Testis (tissue), 5 donors: ENCODE measurements around the gene PTPN12. TPM values are rescaled to one million over a fixed set of nuclear protein-coding genes. Genes with fewer than 3 reads are reported as not detected.

Source experiments
- DNase-seq: peaks from one replicate; pipeline ENCODE4 v3.0.0-alpha.2; 2019
- H3K27ac ChIP-seq, 2 donors: fragments of 200-600 bp; sonication (generic); one replicate each; pipeline ENCODE4 v1.5.1; 2019
- H3K27me3 ChIP-seq: fragments of 200-600 bp; sonication (generic); one replicate; pipeline ENCODE4 v1.5.1; 2019
- H3K36me3 ChIP-seq: fragments of 200-600 bp; sonication (generic); one replicate; pipeline ENCODE4 v1.5.1; 2017; ENCODE audit warnings: low read depth; ENCODE audit errors: missing control alignments
- H3K4me1 ChIP-seq: fragments of 200-600 bp; sonication (generic); one replicate; pipeline ENCODE4 v1.5.1; 2019
- H3K4me3 ChIP-seq, 2 donors: fragments of 200-600 bp; sonication (generic); one replicate each; pipeline ENCODE4 v1.5.1; 2017 to 2019
- H3K9me3 ChIP-seq: fragments of 200-600 bp; sonication (generic); one replicate; pipeline ENCODE4 v1.5.1; 2017
- POLR2A ChIP-seq: fragments of 450-650 bp; IDR thresholded peaks from one replicate; pipeline ENCODE4 v1.6.1; 2017; ENCODE audit warnings: antibody characterized with exemption, mild to moderate bottlenecking, moderate library complexity
- WGBS, 2 donors: methylation state at CpG; one replicate each; pipeline ENCODE4 v1.1.5; 2018; 5-methylcytosine and 5-hydroxymethylcytosine counted together
- intact Hi-C: fragments of 100-400 bp; cut with DNase I; formaldehyde crosslinking; loops from one replicate; pipeline ENCODE4 v1.15.1; 2023; ENCODE audit warnings: low total_unique reads
- long read RNA-seq, 2 donors: transcript quantifications; one replicate each; lab custom pipeline, GENCODE V29; 2026
- polyA plus RNA-seq: library from polyadenylated mRNA; stranded (reverse); fragments of 350-450 nt; fragmentation: Illumina TruSeq; extraction: RNeasy Lipid Tissue Mini Kit (QIAGEN cat#74804); gene quantifications from one replicate; pipeline ENCODE4 v1.2.3, GENCODE V29; 2014; ENCODE audit warnings: low read depth, low replicate concordance; ENCODE audit not compliant: insufficient read depth
- total RNA-seq, 2 donors: library from RNA; depleted of rRNA; stranded (reverse); fragments of >200 nt; gene quantifications; one replicate each; pipeline ENCODE4 v1.2.3, GENCODE V29; 2016
- TF ChIP-seq, protein P1 (sequence below), 3 experiments: fragments of 450-650 bp in 2 of 3; fragments of 200-600 bp in 1 of 3; sonication (generic) in 1 of 3; IDR thresholded peaks; one replicate each; pipeline ENCODE4 v1.5.1; 2016 to 2019; ENCODE audit warnings: antibody characterized with exemption in 3 of 3, mild to moderate bottlenecking in 2 of 3, moderate library complexity in 1 of 3

Gene PTPN12
- total RNA-seq = 10 to 100 TPM; 82.5 to 86.5 TPM
- polyA plus RNA-seq = 36.7 TPM
- long read RNA-seq, donor 1, transcript PTPN12-201 (18 exons, 3,406 nt) = major isoform, 5 of 66 reads
- long read RNA-seq, donor 1, partial matches to known transcripts = 59 of 66 reads
- long read RNA-seq, donor 1, other reads (novel, unspliced or antisense) = 0 of 66 reads
- long read RNA-seq, donor 2 = 0 reads

DNA sequence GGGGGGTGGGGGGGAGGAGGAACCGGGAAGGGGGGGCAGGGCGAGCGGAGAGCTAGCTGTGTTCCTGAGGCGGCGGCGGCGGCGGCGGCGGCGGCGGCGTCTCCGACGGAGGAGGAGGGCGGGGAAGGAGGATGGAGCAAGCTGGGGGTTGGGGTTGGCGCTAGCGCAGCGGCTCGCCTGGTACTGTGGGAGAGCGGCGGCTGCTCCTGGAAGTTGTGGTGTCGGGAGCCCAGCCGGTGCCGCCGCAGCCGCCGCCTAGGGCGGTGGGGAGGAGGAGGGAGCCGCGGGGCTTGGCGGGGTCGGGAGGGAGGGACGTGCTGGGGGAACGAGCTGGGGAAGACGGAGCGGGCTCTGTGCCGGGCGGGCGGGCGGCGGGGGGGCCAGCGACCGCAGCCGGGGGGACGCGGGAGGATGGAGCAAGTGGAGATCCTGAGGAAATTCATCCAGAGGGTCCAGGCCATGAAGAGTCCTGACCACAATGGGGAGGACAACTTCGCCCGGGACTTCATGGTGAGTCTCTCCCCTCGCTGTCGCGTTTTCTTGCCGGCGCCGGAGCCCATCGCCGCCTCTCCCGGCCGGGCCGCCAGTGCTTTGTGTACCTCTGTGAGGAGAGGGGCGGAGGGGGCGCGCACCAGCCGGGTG lies at the start of gene PTPN12:
TSS of gene PTPN12 (plus strand) at position 160 of the 642 bp plus-strand sequence. CDS start at position 412, 252 bp downstream.
- Histone ChIP-seq H3K4me3 (peak within 1 kb of the TSS; percentile 87 to 95), H3K9me3 (no peaks in the 10 kb centered on the region), H3K36me3 (no peaks in the 10 kb centered on the region), H3K4me1 (no peaks in the 10 kb centered on the region), H3K27me3 (no peaks in the 10 kb centered on the region), H3K27ac (peak within 1 kb of the TSS; percentile 96 to 97)
- intact Hi-C loops = no loop called here
- WGBS, 2 donors = 0 to 1% methylated on average over 14 to 43 of the region's 64 CpGs
- TF ChIP-seq, protein P1, sequence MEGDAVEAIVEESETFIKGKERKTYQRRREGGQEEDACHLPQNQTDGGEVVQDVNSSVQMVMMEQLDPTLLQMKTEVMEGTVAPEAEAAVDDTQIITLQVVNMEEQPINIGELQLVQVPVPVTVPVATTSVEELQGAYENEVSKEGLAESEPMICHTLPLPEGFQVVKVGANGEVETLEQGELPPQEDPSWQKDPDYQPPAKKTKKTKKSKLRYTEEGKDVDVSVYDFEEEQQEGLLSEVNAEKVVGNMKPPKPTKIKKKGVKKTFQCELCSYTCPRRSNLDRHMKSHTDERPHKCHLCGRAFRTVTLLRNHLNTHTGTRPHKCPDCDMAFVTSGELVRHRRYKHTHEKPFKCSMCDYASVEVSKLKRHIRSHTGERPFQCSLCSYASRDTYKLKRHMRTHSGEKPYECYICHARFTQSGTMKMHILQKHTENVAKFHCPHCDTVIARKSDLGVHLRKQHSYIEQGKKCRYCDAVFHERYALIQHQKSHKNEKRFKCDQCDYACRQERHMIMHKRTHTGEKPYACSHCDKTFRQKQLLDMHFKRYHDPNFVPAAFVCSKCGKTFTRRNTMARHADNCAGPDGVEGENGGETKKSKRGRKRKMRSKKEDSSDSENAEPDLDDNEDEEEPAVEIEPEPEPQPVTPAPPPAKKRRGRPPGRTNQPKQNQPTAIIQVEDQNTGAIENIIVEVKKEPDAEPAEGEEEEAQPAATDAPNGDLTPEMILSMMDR (IDR thresholded peaks at IDR 0.05) = no peak
- no peak for TF ChIP-seq POLR2A
- peak; percentile 66 for DNase-seq

DNA sequence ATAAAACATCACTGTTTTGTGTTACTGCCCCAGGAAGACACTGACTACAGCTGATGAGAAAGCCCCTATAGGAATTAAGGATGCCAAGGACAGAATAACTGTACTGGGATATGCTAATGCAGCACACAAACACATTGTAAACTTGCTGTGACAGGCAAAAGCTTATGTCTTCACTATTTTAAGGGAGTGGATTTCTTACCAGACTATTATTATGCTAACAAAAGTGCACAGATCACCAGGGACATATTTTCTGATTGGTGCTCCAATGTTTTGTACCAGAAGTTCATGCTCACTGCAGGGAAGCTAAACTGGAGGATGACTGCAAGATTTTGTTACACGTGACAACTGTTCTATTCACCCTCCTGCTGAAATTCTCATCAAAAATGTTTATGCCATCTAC lies 48.1 kb upstream of the PTPN12 start:
- WGBS, 2 donors = 54 to 69% methylated on average over 1 of the region's 1 CpG
- TF ChIP-seq, protein P1 (IDR thresholded peaks at IDR 0.05) = no peak
- no peak for TF ChIP-seq POLR2A
- Histone ChIP-seq H3K27ac (no peak overlapping the region), H3K36me3 (no peaks in the 10 kb centered on the region), H3K27me3 (no peaks in the 10 kb centered on the region), H3K9me3 (no peaks in the 10 kb centered on the region), H3K4me3 (no peak overlapping the region), H3K4me1 (no peaks in the 10 kb centered on the region)
- no peak for DNase-seq
- intact Hi-C loops = no loop called here

DNA sequence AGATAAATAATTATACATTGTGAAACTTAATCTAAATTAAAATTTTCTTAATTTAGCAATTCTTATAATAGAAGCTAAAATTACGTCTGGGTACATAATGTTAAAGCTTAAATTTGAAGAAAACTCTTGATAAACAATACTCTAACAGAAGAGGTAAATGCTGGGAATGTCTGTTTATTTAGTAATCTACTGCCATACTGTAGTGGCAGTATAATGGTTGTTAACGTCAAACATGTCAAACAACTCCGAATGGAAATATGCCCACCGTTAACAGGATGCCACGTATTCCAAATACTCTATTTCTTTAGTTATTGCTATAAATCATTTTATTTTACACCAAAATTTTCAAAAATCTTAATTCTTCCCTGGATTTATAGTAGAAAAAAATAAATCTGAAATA lies 40.0 kb upstream of the PTPN12 start:
- no peak overlapping the region for H3K4me3 ChIP-seq
- H3K4me1 ChIP-seq = no peaks in the 10 kb centered on the region
- no peaks in the 10 kb centered on the region for H3K9me3 ChIP-seq
- H3K27ac ChIP-seq = no peak overlapping the region
- no peak for DNase-seq
- intact Hi-C loops = no loop called here
- no peak for TF ChIP-seq POLR2A
- TF ChIP-seq, protein P1 (IDR thresholded peaks at IDR 0.05) = no peak
- H3K36me3 ChIP-seq = no peaks in the 10 kb centered on the region
- no peaks in the 10 kb centered on the region for H3K27me3 ChIP-seq
- 79 to 85% methylated on average over 5 of the region's 5 CpGs for WGBS, 2 donors

DNA sequence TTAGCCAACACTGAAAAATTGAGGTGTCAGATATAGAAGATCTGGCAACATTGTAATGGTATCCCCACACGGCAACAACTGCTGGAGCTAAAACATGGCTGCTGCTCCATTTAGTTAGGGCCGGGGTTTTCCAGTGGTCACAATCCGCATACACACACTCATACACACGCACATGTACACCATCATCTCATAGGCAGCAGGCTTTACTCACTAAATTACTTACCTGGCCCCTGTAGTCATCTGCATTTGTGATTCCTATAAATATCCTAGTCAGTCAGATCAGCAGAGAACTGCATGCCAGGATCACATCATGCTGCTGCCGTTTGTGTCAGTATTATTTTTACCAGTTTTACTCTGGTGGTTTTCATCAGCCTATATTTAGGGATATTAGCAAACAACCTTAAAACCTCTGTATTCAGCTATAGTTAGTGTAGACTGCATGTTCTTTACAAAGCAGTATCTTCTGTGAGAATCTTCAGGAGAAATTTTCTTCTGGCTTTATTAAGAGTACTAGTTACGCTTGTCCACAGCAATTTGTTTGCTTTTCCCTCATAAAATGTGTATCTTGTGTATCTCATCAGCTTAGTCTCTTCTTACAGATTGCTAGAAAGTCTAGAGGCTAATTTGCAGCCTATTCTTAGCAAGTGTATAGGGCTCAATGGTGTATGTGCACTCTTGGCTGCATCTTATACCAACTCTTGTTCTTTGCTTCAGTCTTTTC lies 38.3 kb upstream of the PTPN12 start:
- WGBS, 2 donors = 44 to 69% methylated on average over 6 of the region's 6 CpGs
- Histone ChIP-seq H3K4me3 (no peak overlapping the region), H3K27me3 (no peaks in the 10 kb centered on the region), H3K9me3 (no peaks in the 10 kb centered on the region), H3K36me3 (no peaks in the 10 kb centered on the region), H3K27ac (no peak overlapping the region), H3K4me1 (no peaks in the 10 kb centered on the region)
- TF ChIP-seq, protein P1 (IDR thresholded peaks at IDR 0.05) = no peak
- no peak for DNase-seq
- intact Hi-C loops = no loop called here
